Right lobe of liver (tissue), 6 donors: ENCODE measurements around the gene MOB3B. TPM values are rescaled to one million over a fixed set of nuclear protein-coding genes. Genes with fewer than 3 reads are reported as not detected.

Source experiments
- ATAC-seq, 4 donors: fragments of 200-7000 bp; cut with Tn5 transposase; one replicate each; pipeline ENCODE4 v1.9.1; 2020; ENCODE audit warnings: mild to moderate bottlenecking in 4 of 4, moderate library complexity in 4 of 4
- DNase-seq, 3 donors: peaks; one replicate each; pipeline ENCODE4 v3.0.0-alpha.2; 2020
- H3K27ac ChIP-seq, 3 donors: fragments of 200-600 bp; one replicate each; pipeline ENCODE4 v1.8.0; 2022
- H3K27me3 ChIP-seq, 2 donors: fragments of 200-600 bp; one replicate each; pipeline ENCODE4 v1.8.0; 2022
- H3K36me3 ChIP-seq, 4 donors: fragments of 200-600 bp; sonication (generic) in 1 of 4; one replicate each; pipeline versions ENCODE4 v1.5.1 to v1.8.0; 2017 to 2022; ENCODE audit warnings: control low read depth in 1 of 4
- H3K4me1 ChIP-seq, 4 donors: fragments of 200-600 bp; sonication (generic) in 1 of 4; one replicate each; pipeline versions ENCODE4 v1.5.1 to v1.8.0; 2017 to 2022; ENCODE audit warnings: control low read depth in 1 of 4
- H3K4me3 ChIP-seq, 3 donors: fragments of 200-600 bp; one replicate each; pipeline ENCODE4 v1.8.0; 2022
- H3K9me3 ChIP-seq, 4 donors: fragments of 200-600 bp; sonication (generic) in 1 of 4; one replicate each; pipeline versions ENCODE4 v1.5.1 to v1.8.0; 2017 to 2022; ENCODE audit warnings: control low read depth in 1 of 4
- CTCF ChIP-seq, 4 donors: fragments of 200-600 bp in 3 of 4; fragments of 450-650 bp in 1 of 4; IDR thresholded peaks; one replicate each; pipeline versions ENCODE4 v1.5.1 to v1.8.0; 2016 to 2022; ENCODE audit warnings: antibody characterized with exemption in 4 of 4, mild to moderate bottlenecking in 2 of 4
- POLR2A ChIP-seq: fragments of 450-650 bp; IDR thresholded peaks from one replicate; pipeline ENCODE4 v1.6.1; 2017; ENCODE audit warnings: antibody characterized with exemption, mild to moderate bottlenecking
- WGBS: methylation state at CpG from one replicate; pipeline ENCODE4 v1.1.6; 2018; ENCODE audit warnings: low coverage, low lambda C conversion rate; ENCODE audit not compliant: insufficient coverage; ENCODE audit errors: missing lambda C conversion rate; 5-methylcytosine and 5-hydroxymethylcytosine counted together
- intact Hi-C, 2 donors: fragments of 100-400 bp; cut with DNase I; formaldehyde crosslinking; loops; one replicate each; pipeline versions ENCODE4 v1.11.2 to v1.14.1; 2022
- total RNA-seq, 6 experiments: library from RNA; depleted of rRNA in 2 of 6; stranded (reverse); fragments of >200 nt in 2 of 6; fragmentation: NEBNext Ultra II Directional in 3 of 6; extraction: Animal tissue kit (Norgen Biotek cat#: 25700) in 3 of 6; gene quantifications; one replicate each; pipeline versions ENCODE4 v1.1.0 to v1.2.4, GENCODE V29; 2016 to 2023
- donor health status: DM: no; HTN: yes; CAD: no.
- donor health status: DM: no; HTN: no; CAD: no.
- donor health status: DM: no; HTN: no; CAD: no.
- donor health status: DM: no; HTN: yes; CAD: no.
- donor health status: DM: no; HTN: yes; CAD: no.

Gene MOB3B
- total RNA-seq, 6 experiments from 2014 or later: 1.0 to 2.4 (median 1.7) TPM

DNA sequence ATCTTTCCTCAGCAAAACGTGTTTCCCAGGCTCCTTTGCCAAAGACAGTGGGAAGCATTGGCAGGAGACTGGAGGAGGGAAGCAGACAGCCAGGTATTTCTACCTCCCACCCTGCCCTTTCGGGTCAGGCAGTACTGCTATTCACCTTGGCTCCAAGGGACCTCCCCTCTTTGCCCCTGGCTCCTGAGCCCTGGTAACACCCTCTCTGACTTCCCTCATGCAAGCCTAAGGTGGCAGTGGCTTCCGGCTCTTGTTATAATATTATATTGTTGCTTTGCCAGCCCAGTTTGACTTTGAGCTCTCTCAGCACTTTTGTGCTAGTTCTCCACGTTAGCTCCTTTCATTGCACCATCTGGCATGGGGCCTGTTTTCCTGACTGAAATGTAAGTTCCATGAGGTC lies 87.2 kb downstream of the MOB3B start:
- no peak overlapping the region for H3K4me3 ChIP-seq
- no peaks in the 10 kb centered on the region for H3K36me3 ChIP-seq
- H3K27ac ChIP-seq: no peak overlapping the region
- DNase-seq (peak in 1 of 3 donors; percentile 60), ATAC-seq (peak; percentile 14 to 53 (median 26))
- no peaks in the 10 kb centered on the region for H3K4me1 ChIP-seq
- H3K27me3 ChIP-seq: no peaks in the 10 kb centered on the region
- no peak for TF ChIP-seq CTCF (IDR thresholded peaks at IDR 0.05)
- no peak for TF ChIP-seq POLR2A
- intact Hi-C loops: no loop called here
- 49% methylated on average over 3 of the region's 4 CpGs for WGBS
- H3K9me3 ChIP-seq: no peaks in the 10 kb centered on the region

- intact Hi-C loops: no loop called here
- Histone ChIP-seq H3K36me3 (no peaks in the 10 kb centered on the region), H3K4me3 (no peak overlapping the region), H3K27me3 (no peaks in the 10 kb centered on the region), H3K9me3 (no peaks in the 10 kb centered on the region), H3K27ac (no peak overlapping the region), H3K4me1 (no peaks in the 10 kb centered on the region)
- no peak for ATAC-seq
- 75% methylated on average over 3 of the region's 4 CpGs for WGBS
- DNase-seq: no peak
- no peak for TF ChIP-seq CTCF (IDR thresholded peaks at IDR 0.05)
These were observed 87.9 kb downstream of the MOB3B start for GRCh38 chr9:27441741-27442070.

DNA sequence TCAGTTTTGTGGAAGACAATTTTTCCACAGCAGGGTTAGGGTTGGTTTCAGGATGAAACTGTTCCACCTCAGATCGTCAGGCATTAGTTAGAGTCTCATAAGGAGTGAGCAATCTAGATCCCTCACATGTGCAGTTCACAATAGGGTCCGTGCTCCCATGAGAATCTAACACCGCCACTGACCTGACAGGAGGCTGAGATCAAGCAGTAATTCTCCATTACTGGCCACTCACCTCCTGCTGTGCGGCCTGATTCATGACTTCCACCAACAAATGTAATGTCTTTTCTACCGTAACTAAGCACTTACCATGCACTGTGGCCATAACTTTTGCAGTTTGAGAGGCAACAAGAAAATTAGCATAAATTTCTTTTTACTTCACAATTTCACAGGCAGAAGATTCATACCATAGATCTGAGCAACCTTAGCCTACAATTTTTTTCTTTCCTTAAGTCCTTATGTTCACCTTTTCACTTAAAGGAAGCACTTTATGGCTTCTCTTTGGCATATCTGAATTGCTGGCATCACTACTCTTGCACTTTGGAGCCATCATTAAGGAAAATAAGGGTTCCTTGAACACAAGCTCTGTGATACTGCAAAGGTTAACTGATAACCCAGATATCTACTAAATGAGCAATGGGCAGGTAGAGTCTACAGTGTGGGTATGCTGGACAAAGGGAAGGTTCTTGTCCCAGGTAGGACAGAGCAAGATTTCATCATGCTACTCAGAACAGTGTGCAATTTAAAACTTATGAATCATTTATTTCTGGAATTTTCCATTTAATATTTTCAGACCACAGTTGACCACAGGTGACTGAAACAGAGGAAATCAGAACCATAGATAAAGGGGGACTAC lies 88.5 kb downstream of the MOB3B start:
- H3K4me1 ChIP-seq: peaks cover 0 to under 1% (median under 1%) of the 10 kb centered on the region in 4 donors
- WGBS: 90% methylated on average over 4 of the region's 5 CpGs
- no peaks in the 10 kb centered on the region for H3K9me3 ChIP-seq
- TF ChIP-seq CTCF (IDR thresholded peaks at IDR 0.05): no peak
- no peak for TF ChIP-seq POLR2A
- ATAC-seq: no peak
- intact Hi-C loops: no loop called here
- H3K36me3 ChIP-seq: no peaks in the 10 kb centered on the region
- no peak overlapping the region for H3K27ac ChIP-seq
- no peak for DNase-seq
- no peaks in the 10 kb centered on the region for H3K27me3 ChIP-seq
- H3K4me3 ChIP-seq: no peak overlapping the region

DNA sequence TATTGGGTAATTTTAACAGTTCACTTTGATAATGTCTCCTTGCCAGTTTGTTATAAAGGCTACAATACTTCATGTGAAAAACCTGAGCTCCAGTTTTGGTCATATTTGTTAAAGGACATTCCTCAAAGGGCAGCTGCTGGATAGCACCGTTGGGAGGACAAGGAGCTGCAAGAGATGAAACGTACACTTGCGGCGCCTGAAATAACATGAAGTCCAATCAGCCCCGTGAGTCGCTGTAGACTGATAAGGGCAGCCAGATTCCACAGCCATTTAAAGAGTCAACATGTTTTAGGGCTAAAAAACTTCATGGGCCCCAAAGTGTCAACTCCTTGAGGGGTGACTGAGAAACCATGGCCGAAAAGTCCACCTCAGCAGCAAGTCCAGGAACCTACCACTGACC lies 91.1 kb downstream of the MOB3B start:
- TF ChIP-seq CTCF (IDR thresholded peaks at IDR 0.05) (no peak), POLR2A (no peak)
- intact Hi-C loops: loop anchor here in 1 of 2 donors (10.0 kb wide), 1 partner anchor 54 kb away; no protein-coding TSS in a partner anchor
- Histone ChIP-seq H3K27me3 (no peaks in the 10 kb centered on the region), H3K36me3 (no peaks in the 10 kb centered on the region), H3K4me1 (peaks cover 0 to 7% (median 2%) of the 10 kb centered on the region in 4 donors), H3K4me3 (no peak overlapping the region), H3K9me3 (no peaks in the 10 kb centered on the region), H3K27ac (no peak overlapping the region)
- DNase-seq (no peak), ATAC-seq (no peak)
- WGBS: 91% methylated on average over 7 of the region's 7 CpGs
